ENCODE data around the gene FAM107B. TPM values are rescaled to one million over a fixed set of nuclear protein-coding genes. Genes with fewer than 3 reads are reported as not detected.

The FAM107B gene
- total and polyA plus RNA-seq, 10 of the 15 experiments (the other 5 are each of a cell fraction or from before 2014, with no cell fraction given) = 22.9 to 162 (median 86.6) TPM

DNA sequence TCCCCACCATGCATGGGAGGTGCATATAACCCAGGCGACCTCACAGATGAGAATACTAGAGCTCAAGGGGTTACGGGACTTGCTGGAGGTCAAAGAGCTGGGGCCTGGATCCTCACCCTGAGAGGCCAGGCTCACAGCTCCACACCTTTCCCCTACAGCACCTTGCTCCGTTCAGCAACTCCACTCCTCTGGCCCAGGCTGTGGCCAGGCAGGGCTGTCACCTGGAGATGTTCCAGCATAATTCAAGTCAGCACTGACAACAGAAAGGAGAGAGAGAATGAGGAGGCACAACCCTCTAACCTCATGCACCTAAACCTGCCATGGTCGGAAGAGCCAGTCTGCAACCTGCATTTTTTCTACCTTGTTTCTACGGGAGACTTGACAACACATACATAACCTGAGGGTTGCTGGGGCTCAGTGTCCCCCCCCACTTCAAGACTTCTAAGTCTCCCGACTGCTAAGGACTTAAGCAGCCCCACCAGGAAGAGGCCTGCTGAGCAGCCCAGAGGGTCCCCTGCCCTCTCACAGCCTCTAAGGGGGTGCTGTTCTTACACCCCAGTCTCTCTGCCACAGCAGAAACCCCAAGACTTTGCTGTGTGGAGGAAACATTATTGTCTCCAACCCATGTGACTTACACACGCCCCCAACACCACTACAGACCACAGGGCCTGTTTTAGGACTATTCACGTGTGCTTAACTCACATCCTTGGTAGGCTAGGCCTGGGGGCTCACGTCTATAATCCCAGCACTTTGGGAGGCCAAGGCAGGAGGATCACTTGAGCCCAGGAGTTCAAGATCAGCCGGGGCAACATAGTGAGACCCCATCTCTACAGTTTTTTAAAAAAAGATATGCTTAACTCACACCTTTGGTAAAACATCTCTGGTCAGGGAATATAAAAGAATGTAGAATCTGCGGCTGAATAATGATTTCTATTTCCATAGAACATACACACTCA, 175.6 kb downstream of the FAM107B start (continued):
- TF ChIP-seq, protein P1, sequence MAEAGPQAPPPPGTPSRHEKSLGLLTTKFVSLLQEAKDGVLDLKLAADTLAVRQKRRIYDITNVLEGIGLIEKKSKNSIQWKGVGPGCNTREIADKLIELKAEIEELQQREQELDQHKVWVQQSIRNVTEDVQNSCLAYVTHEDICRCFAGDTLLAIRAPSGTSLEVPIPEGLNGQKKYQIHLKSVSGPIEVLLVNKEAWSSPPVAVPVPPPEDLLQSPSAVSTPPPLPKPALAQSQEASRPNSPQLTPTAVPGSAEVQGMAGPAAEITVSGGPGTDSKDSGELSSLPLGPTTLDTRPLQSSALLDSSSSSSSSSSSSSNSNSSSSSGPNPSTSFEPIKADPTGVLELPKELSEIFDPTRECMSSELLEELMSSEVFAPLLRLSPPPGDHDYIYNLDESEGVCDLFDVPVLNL (IDR thresholded peaks at IDR 0.05; ENCODE audit: low read depth, low read length) = no peak
- TF ChIP-seq CEBPB (IDR thresholded peaks at IDR 0.05; ENCODE audit: borderline replicate concordance in 1 of 2, low read depth in 2 of 2, low read length in 2 of 2) (no peak), CBX3 (IDR thresholded peaks at IDR 0.05; ENCODE audit: borderline replicate concordance, low read depth) (no peak), KAT2A (conservative IDR thresholded peaks at IDR 0.05; ENCODE audit: control insufficient read depth, low read depth, low read length) (no peak), ZNF207 (IDR thresholded peaks at IDR 0.05; ENCODE audit: borderline replicate concordance) (no peak)
- TF ChIP-seq, protein P2, sequence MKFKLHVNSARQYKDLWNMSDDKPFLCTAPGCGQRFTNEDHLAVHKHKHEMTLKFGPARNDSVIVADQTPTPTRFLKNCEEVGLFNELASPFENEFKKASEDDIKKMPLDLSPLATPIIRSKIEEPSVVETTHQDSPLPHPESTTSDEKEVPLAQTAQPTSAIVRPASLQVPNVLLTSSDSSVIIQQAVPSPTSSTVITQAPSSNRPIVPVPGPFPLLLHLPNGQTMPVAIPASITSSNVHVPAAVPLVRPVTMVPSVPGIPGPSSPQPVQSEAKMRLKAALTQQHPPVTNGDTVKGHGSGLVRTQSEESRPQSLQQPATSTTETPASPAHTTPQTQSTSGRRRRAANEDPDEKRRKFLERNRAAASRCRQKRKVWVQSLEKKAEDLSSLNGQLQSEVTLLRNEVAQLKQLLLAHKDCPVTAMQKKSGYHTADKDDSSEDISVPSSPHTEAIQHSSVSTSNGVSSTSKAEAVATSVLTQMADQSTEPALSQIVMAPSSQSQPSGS (IDR thresholded peaks at IDR 0.05; ENCODE audit: low read length) = no peak

DNA sequence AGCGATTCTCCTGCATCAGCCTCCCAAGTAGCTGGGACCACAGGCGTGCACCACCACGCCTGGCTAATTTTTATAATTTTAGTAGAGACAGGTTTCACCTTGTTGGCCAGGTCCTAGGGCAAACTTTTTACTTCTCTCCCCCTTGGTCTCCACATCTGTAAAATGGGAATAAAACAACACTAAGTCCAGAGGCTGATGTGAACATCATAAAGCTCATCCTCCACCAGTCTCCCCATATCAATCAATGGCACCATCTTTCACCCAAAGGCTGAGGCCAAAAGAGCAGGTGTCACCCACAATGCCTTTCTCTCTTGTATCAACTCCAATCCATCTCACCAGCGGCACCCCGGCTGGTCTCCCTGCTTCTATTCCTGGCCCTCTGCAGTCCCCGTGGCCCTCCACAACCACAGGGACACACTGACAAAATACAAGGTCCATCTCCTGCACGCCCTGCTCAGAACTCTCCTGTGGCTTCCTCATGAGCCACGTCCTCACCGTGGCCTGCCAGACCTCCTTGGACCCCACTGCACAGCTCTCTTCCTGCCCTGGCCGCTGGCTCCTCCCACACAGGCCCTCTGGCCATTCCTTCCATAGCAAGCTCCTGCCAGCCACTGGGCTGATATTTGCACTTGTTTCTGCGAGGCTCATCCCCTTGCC, 179.0 kb downstream of the FAM107B start:
- DNase-seq (ENCODE audit: low read depth, low spot score) = no peak
- Histone ChIP-seq H3K9me3 (replicated peaks; ENCODE audit: control insufficient read depth, insufficient read depth, low read length) (no peaks in the 10 kb centered on the region), H3K4me2 (ENCODE audit: control insufficient read depth, insufficient read depth) (no peak overlapping the region), H3K27ac (ENCODE audit: control insufficient read depth, insufficient read depth) (no peak overlapping the region), H3K79me2 (ENCODE audit: control insufficient read depth, insufficient read depth, low read length) (peaks cover 37% of the 10 kb centered on the region), H4K20me1 (ENCODE audit: control insufficient read depth, insufficient read depth) (peaks cover 4% of the 10 kb centered on the region; the same call in 1 of the 2 replicates), H3K4me1 (ENCODE audit: control insufficient read depth, insufficient read depth, low read length) (peaks cover 3% of the 10 kb centered on the region; the same call in 1 of the 2 replicates), H3K9ac (ENCODE audit: control insufficient read depth, insufficient read depth, low read length) (no peak overlapping the region), H3K36me3 (ENCODE audit: control insufficient read depth in 2 of 2, insufficient read depth in 2 of 2, low read length in 1 of 2) (peaks cover 15 to 23% of the 10 kb centered on the region in 2 experiments), H3K4me3 (no peak overlapping the region), H2AFZ (ENCODE audit: control insufficient read depth, low read depth, low read length) (no peak overlapping the region), H3K27me3 (replicated peaks in 1 of 2; ENCODE audit: control insufficient read depth in 2 of 2, insufficient read depth in 2 of 2, low read length in 1 of 2) (no peaks in the 10 kb centered on the region)
- intact Hi-C loops (cut with micrococcal nuclease; ENCODE audit: unreplicated experiment) = no loop called here
- ChIA-PET CTCF (no interaction called here), SMC1A (ENCODE audit: uncharacterized antibody, unreplicated experiment) (interaction anchor here (1.6 kb wide), 1 partner anchor 11 kb away, joined by 3 read pairs; no protein-coding TSS in a partner anchor), RAD21 (ENCODE audit: unreplicated experiment) (interaction anchor here (0.7 kb wide), 1 partner anchor 10 kb away, joined by 3 read pairs; no protein-coding TSS in a partner anchor), POLR2A (interaction anchor here (0.7 to 0.9 kb wide), 2 partner anchors 20 to 43 kb away, joined by 3 to 5 read pairs; no protein-coding TSS in a partner anchor)
- WGBS (ENCODE audit: insufficient coverage, insufficient replicate concordance, low lambda C conversion rate, missing lambda C conversion rate) = 85% methylated on average over 10 of the region's 11 CpGs
- in situ Hi-C loops (cut with MboI) = no loop called here
- peak; percentile 7; the same call in 2 of the 3 replicates for ATAC-seq
- no TSS peak for BruUV-seq (replicated peaks)
- TF ChIP-seq PML (IDR thresholded peaks at IDR 0.05; ENCODE audit: low read length) = no peak
- TF ChIP-seq POLR2AphosphoS2 (IDR thresholded peaks at IDR 0.05; ENCODE audit: low read depth, low read length) = peak; percentile 20; the same call in 1 of the 2 replicates
- no peak for TF ChIP-seq NBN (IDR thresholded peaks at IDR 0.05)
- TF ChIP-seq, protein P3, sequence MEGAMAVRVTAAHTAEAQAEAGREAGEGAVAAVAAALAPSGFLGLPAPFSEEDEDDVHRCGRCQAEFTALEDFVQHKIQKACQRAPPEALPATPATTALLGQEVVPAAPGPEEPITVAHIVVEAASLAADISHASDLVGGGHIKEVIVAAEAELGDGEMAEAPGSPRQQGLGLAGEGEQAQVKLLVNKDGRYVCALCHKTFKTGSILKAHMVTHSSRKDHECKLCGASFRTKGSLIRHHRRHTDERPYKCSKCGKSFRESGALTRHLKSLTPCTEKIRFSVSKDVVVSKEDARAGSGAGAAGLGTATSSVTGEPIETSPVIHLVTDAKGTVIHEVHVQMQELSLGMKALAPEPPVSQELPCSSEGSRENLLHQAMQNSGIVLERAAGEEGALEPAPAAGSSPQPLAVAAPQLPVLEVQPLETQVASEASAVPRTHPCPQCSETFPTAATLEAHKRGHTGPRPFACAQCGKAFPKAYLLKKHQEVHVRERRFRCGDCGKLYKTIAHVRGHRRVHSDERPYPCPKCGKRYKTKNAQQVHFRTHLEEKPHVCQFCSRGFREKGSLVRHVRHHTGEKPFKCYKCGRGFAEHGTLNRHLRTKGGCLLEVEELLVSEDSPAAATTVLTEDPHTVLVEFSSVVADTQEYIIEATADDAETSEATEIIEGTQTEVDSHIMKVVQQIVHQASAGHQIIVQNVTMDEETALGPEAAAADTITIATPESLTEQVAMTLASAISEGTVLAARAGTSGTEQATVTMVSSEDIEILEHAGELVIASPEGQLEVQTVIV (IDR thresholded peaks at IDR 0.05; ENCODE audit: borderline replicate concordance, partially characterized antibody) = no peak
- TF ChIP-seq POLR2AphosphoS5 (IDR thresholded peaks at IDR 0.05; ENCODE audit: low read length) = peak; percentile 67
- TF ChIP-seq POLR2A (IDR thresholded peaks at IDR 0.05; ENCODE audit: low read depth, low read length) = peak; percentile 76
- TF ChIP-seq SMAD5 (IDR thresholded peaks at IDR 0.05; ENCODE audit: low read depth) = 0 out of 2 replicates have a peak, but pooled peaks have one; percentile 16
- TF ChIP-seq POU2F2 (IDR thresholded peaks at IDR 0.05; ENCODE audit: borderline replicate concordance, low read depth, low read length) = 0 out of 3 replicates have a peak, but pooled peaks have one; percentile 10
- no peak for FAIRE-seq

Data from GM12878 (cell line).